GM19468 (cell line): Measurements from ENCODE around the gene OLFM3.

ENCODE experiments used
- ATAC-seq: cut with Tn5 transposase; IDR thresholded peaks from one replicate; pipeline ENCODE4 v1.9.1; 2021; ENCODE audit warnings: mild to moderate bottlenecking, moderate library complexity, moderate number of reproducible peaks; ENCODE audit not compliant: unreplicated experiment; ENCODE audit errors: extremely low read depth

OLFM3 gene

GRCh38 chr1:101953623-101954022 is 43.1 kb downstream of the OLFM3 start:
- no peak for ATAC-seq

DNA sequence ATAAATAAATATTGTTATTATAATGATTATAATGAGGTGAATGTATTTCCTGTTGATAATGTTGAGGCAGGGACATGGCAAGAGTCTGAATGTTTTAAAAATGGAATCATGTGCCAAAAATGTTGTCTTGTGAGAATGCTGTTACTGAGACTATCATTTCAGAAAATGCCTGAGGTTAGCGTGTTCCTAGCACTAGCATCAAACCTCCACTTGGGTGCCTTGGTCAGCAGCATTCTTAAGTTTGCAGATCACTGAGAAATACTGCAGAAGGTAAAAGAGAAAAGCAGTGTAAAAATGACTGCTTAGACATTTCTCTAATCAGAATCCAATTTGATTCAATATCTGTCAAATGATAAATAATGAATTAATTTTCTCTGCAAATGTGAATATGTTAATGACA is 50.8 kb downstream of the OLFM3 start:
- no peak for ATAC-seq

- ATAC-seq = no peak
Observed at GRCh38 chr1:101943237-101943636, 53.5 kb downstream of the OLFM3 start.

DNA sequence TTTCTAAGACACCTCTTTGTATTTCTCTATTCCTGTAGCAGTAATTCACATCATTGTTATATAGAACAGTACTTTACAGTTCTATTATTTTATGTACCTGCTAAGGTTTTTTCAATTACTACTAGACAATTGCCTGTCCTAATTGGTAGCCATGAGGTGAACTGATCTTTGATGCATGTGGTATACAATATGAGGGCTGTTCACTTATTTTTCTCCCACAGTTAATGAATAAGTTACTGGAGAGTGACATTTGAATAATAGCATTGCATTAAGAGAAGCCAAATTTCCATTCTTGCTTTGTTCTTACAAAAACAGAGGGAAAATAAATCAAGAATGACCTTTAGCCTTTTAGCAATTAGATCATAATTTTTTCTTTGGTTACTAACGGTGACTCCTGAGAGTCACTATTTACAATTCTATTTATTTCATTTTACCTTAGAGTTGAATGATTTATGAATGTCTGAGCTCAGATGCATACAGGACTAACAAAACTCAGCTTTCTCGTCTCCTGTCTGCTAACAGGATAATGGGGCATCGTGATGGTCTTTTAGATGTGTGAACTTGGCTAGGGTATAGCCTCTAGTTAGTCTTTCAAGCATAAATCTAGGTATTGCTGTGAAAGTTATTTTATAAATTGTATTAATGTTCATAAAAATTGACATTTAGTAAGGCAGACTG is 54.1 kb downstream of the OLFM3 start:
- ATAC-seq = no peak

DNA sequence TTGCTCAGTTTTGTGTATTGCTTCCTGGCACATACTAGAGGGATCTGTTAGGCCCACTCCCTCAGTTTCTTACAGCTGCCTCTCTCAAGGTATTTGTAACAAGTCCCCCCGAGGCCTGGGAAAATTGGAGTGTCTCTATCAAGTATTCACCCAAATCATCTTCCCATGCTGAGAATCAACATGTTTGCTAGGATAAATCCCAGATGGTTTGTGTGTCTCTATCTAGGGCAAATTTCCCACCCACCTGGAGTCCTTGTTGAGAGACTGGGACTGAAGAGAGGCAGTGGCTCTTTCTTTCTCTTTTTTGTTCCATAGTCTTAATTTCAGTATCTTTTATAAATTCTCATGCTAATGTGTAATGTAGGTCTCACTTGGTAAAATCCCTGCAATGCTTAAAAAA is 58.0 kb downstream of the OLFM3 start:
- ATAC-seq = no peak

DNA sequence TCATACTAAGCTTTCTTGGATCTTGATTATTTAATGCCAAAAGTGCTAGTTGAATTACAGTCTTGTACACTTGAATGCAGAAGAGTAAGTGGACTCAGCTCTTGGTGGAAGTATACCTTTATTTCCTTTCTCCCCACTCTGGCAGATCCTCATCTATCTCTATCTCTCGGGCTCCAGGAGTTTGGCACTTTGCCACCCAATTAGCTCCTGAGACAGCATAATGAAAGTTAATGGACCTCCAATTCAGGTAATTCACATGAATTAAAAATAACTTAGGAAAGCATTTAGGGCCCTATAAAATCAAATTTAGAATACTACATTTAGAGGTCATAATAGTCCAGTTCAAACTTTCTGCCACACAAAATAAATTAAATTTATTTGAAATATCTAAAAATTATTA is 67.4 kb downstream of the OLFM3 start:
- no peak for ATAC-seq

GRCh38 chr1:101928829-101929228 is 67.9 kb downstream of the OLFM3 start:
- no peak for ATAC-seq

DNA sequence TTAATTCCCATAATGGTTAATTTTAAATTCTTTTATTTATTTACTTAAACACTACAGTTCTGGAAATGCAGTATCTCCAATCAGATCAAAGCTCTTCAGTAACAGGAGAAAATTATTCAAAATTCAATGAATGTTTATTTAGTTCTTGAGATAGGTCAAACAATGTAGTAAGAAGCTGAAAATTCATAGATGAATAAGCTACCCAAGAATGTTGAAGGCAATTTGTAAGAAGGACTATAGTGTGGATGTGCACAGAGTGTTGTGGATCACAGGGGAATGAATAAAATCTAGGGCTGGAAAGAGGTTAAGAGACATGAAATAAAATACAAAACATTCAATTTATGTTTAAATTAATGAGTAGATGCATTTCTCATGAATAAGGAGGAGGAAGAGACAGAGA is 72.0 kb downstream of the OLFM3 start:
- no peak for ATAC-seq

GRCh38 chr1:101920577-101920976 is 76.1 kb downstream of the OLFM3 start:
- ATAC-seq = no peak

GRCh38 chr1:101918277-101918676 is 78.4 kb downstream of the OLFM3 start:
- no peak for ATAC-seq

GRCh38 chr1:101915597-101915996 is 81.1 kb downstream of the OLFM3 start:
- no peak for ATAC-seq

GRCh38 chr1:101914473-101915242 is 82.1 kb downstream of the OLFM3 start:
- no peak for ATAC-seq

DNA sequence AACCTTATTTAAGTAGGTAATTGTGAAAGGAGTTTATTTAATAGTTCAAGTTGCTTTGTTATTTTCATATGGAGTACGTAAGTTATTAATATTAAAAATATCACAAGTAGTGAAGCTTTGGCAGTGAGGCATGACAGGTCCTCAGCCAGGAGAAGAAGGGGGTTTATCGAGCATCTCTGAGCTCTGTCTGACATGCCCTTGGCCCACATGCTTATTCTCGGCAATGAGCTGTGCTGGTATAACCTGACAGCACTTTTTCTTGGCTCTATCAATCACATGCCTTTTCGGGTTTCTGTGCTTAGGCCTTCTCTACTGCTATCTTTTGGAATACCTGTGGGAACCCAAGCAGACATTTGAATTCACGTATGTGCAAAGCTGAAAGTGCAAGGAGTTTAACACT is 84.8 kb downstream of the OLFM3 start:
- ATAC-seq = no peak

DNA sequence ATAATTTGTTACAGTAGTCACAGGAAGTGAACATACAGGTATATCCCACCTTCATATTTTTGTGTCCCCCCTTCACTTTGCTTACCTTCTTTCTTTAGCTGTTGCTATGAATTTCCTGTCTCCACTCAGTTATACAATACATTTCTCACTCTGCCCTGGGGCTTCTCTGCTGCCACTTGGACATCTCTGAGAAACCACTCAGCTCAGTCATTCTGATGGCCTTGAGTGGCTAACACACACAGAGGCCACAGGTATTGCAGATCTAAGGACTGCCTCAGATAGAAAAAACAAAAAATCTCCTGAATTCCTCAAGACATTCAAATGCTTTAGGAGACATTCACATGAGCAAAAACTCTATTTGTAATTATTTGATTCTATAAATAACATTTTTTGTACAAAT is 87.7 kb downstream of the OLFM3 start:
- ATAC-seq = no peak

DNA sequence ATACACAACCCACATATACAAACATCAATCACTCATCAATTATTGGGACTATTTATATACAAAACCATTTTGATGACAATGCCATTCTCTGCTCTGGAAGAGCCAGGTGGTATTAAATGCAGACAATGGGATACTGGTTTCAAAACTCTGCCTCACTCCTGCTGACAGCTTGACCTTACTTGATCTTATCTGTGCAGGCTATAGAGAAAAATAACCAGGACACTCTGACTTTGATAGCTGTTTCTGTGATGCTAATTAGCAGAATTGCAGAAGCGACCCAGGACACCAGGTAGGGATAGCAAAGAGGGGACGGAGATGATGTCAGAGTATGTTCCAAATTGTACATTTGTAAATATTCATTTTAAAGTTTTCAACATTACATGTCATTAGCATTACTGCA is 89.5 kb downstream of the OLFM3 start:
- no peak for ATAC-seq

- ATAC-seq = no peak
Observed at GRCh38 chr1:101905283-101905835, 91.4 kb downstream of the OLFM3 start.

- no peak for ATAC-seq
Observed at GRCh38 chr1:101902199-101902598, 94.5 kb downstream of the OLFM3 start.

GRCh38 chr1:101898137-101898536 is 98.6 kb downstream of the OLFM3 start:
- no peak for ATAC-seq

DNA sequence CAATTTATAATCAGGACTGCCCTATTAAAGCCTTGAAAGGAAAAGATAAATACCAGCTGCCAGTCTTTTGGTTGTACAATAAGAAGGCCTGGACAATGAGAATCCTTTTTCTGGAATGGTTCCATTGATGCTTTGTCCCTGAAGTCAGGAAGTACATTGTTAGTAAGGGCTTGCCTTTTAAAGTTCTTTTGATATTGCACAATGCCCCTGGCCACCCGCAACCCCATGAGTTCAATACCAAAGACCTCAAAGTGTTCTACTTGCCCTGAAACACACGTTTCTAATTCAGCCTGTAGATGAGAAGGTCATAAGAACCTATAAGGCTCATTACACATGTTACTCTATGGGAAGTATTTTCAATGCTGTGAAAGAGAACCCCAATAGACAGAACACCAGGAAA is 112.1 kb downstream of the OLFM3 start:
- no peak for ATAC-seq

DNA sequence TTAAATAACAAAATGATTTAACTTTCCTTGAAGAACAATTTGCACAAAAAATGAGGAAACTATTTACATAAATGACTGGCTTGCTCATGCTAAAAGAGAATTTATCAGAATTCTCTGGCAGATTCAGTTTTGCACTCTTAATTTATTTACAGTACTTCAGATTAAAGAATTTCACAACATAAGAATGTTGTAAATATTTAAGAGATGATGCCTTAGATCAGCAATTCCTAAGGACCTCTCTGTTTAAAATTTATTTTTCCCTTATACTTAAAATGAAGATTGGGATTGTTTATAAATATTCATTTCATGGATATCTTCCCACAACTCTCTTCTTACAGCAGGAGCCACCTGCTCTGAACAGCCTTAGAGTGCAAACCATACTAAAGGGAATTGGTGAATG is 120.8 kb downstream of the OLFM3 start:
- ATAC-seq = no peak

DNA sequence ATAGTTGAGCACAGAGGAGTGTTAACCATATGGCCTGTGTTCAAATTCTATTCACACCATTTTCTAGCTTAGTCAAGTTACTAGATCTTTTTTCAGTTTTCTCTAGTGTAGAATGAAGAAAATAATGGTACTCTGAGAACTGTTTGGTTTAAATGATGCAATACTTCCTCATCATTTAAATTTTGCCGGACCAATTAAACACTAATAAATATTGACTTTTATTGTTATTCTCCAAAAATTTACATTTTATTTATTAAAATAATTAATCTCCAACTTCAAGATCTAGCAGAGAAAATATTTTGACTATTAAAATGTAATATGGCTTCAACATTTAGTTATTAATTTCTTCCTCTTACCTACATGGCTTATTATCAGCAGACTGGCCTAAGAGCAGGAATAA is 123.1 kb downstream of the OLFM3 start:
- no peak for ATAC-seq

DNA sequence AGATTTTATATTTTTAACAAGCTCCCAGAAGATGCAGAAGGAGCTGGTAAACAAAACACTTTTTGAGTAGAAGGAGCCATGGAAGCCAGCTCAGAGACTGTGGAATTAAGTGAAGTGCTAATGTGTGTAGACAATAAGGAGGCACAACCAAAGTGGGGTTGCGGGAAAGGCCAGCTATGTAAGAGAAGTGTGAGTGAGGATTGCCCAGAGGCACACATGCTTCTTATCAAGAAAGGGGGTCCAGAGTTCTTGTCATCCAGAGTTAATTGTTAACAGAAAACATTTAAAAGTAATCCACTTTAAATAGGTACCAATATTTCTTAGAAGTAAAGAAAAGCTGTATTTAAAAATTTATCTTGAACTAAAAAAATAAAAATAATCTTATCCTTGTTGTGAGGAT is 136.8 kb downstream of the OLFM3 start:
- no peak for ATAC-seq
